MM.1S (cell line): ENCODE results near the gene CBFA2T3.

Experiments used
- CTCF ChIP-seq: fragments of 300-600 bp; sonication (generic); IDR thresholded peaks from 2 replicates; pipeline ENCODE4 v1.5.1; 2016; ENCODE audit warnings: antibody characterized with exemption, low read length, mixed read lengths
- EZH2 ChIP-seq: fragments of 300-600 bp; sonication (generic); optimal IDR thresholded peaks from 2 replicates; pipeline ENCODE3; 2017; ENCODE audit warnings: low read depth, mild to moderate bottlenecking, antibody characterized with exemption, low read length, mixed read lengths
- EZH2phosphoT487 ChIP-seq: fragments of 300-600 bp; sonication (generic); IDR thresholded peaks from 2 replicates; pipeline ENCODE4 v1.6.1; 2018; ENCODE audit warnings: antibody characterized with exemption, low read length

- TF ChIP-seq EZH2, result no peak
- TF ChIP-seq CTCF, result no peak
- TF ChIP-seq EZH2phosphoT487, result no peak
Measured at GRCh38 chr16:88880226-88881006, 96.6 kb downstream of the CBFA2T3 start.
